HL-60 (cell line): ENCODE results near the gene KAZN.

ENCODE experiments used
- DNase-seq, 2 experiments: peaks; one replicate each; pipeline ENCODE4 v3.0.0-alpha.2; 2010 to 2020; ENCODE audit warnings: low read depth in 1 of 2, low spot score in 1 of 2
- H3K27ac ChIP-seq: fragments of 250-450 bp; sonication (Bioruptor Pico); replicated peaks from 2 replicates; pipeline ENCODE4 v1.5.1; 2020; ENCODE audit warnings: mild to moderate bottlenecking, moderate library complexity
- H3K27me3 ChIP-seq: fragments of 250-450 bp; sonication (Bioruptor Pico); 2 replicates; pipeline ENCODE4 v1.5.1; 2021; ENCODE audit warnings: mild to moderate bottlenecking, moderate library complexity; ENCODE audit not compliant: insufficient read depth, poor library complexity, severe bottlenecking
- H3K4me3 ChIP-seq: replicated peaks from 2 replicates; pipeline ENCODE4 v1.5.1; 2011; ENCODE audit warnings: mild to moderate bottlenecking, control low read depth, low read length; ENCODE audit not compliant: insufficient read depth
- GABPA ChIP-seq: IDR thresholded peaks from 2 replicates; pipeline ENCODE4 v1.6.1; 2012; ENCODE audit warnings: low read depth
- POLR2AphosphoS5 ChIP-seq: IDR thresholded peaks from 2 replicates; pipeline ENCODE4 v1.6.1; 2012; ENCODE audit warnings: low read depth
- SPI1 ChIP-seq: IDR thresholded peaks from 2 replicates; pipeline ENCODE4 v1.6.1; 2012; ENCODE audit warnings: low read depth, mild to moderate bottlenecking, borderline replicate concordance
- TF ChIP-seq, protein P1 (sequence below): IDR thresholded peaks from 2 replicates; pipeline ENCODE4 v1.6.1; 2012; ENCODE audit warnings: low read depth; ENCODE audit not compliant: insufficient replicate concordance
- TF ChIP-seq, protein P2 (sequence below): IDR thresholded peaks from one replicate; pipeline ENCODE4 v1.5.1; 2011; ENCODE audit warnings: low read length, control low read depth, inconsistent platforms; ENCODE audit not compliant: insufficient read depth

Gene KAZN

DNA sequence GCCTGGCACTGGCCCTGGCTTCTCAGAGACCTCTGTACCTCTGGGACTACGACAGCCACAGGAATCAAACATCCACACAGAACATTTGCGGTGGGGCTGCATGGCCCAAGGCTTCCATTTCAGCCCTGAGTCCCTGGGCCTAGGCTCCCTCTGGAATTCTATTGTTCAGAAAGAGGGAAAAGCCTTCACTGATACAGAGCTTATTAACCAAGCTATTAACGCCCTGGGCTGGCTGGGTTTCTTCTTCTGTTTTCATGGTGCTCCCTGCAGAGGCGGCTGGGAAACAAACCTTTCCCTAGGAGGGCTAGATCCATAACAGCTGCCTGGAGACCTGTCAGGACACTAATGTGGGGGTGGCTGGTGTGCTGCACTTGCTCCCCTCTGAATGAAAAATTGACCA is 88.2 kb downstream of the KAZN start:
- TF ChIP-seq, protein P1, sequence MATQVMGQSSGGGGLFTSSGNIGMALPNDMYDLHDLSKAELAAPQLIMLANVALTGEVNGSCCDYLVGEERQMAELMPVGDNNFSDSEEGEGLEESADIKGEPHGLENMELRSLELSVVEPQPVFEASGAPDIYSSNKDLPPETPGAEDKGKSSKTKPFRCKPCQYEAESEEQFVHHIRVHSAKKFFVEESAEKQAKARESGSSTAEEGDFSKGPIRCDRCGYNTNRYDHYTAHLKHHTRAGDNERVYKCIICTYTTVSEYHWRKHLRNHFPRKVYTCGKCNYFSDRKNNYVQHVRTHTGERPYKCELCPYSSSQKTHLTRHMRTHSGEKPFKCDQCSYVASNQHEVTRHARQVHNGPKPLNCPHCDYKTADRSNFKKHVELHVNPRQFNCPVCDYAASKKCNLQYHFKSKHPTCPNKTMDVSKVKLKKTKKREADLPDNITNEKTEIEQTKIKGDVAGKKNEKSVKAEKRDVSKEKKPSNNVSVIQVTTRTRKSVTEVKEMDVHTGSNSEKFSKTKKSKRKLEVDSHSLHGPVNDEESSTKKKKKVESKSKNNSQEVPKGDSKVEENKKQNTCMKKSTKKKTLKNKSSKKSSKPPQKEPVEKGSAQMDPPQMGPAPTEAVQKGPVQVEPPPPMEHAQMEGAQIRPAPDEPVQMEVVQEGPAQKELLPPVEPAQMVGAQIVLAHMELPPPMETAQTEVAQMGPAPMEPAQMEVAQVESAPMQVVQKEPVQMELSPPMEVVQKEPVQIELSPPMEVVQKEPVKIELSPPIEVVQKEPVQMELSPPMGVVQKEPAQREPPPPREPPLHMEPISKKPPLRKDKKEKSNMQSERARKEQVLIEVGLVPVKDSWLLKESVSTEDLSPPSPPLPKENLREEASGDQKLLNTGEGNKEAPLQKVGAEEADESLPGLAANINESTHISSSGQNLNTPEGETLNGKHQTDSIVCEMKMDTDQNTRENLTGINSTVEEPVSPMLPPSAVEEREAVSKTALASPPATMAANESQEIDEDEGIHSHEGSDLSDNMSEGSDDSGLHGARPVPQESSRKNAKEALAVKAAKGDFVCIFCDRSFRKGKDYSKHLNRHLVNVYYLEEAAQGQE, result no peak
- TF ChIP-seq POLR2AphosphoS5 (no peak), GABPA (no peak), SPI1 (no peak)
- TF ChIP-seq, protein P2, sequence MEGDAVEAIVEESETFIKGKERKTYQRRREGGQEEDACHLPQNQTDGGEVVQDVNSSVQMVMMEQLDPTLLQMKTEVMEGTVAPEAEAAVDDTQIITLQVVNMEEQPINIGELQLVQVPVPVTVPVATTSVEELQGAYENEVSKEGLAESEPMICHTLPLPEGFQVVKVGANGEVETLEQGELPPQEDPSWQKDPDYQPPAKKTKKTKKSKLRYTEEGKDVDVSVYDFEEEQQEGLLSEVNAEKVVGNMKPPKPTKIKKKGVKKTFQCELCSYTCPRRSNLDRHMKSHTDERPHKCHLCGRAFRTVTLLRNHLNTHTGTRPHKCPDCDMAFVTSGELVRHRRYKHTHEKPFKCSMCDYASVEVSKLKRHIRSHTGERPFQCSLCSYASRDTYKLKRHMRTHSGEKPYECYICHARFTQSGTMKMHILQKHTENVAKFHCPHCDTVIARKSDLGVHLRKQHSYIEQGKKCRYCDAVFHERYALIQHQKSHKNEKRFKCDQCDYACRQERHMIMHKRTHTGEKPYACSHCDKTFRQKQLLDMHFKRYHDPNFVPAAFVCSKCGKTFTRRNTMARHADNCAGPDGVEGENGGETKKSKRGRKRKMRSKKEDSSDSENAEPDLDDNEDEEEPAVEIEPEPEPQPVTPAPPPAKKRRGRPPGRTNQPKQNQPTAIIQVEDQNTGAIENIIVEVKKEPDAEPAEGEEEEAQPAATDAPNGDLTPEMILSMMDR, result no peak
- no peak for DNase-seq
- Histone ChIP-seq H3K27me3 (no peaks in the 10 kb centered on the region), H3K4me3 (no peak overlapping the region), H3K27ac (no peak overlapping the region)

DNA sequence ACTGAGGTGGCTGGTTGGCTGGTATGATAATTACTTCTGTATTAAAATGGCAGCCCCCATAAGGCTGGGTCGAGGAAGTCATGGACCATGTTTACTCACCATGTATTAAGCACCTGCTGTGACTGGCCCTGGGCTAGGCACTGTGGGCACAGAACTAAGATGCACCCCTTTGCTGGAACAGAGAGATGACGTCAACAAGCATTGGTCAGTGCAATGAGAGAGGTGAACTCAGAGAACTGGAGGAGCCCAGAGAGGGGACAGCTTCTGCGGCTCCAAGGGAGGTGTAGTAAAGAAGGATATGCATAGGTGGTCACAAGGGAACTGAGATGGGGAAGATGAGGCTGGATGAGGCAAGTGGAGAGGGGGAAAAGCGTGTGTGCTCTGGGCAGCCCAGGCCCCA is 88.7 kb downstream of the KAZN start:
- Histone ChIP-seq H3K27me3 (no peaks in the 10 kb centered on the region), H3K27ac (no peak overlapping the region), H3K4me3 (no peak overlapping the region)
- TF ChIP-seq, protein P2, result no peak
- TF ChIP-seq SPI1 (no peak), GABPA (no peak), POLR2AphosphoS5 (no peak)
- TF ChIP-seq, protein P1, result no peak
- DNase-seq, result no peak

DNA sequence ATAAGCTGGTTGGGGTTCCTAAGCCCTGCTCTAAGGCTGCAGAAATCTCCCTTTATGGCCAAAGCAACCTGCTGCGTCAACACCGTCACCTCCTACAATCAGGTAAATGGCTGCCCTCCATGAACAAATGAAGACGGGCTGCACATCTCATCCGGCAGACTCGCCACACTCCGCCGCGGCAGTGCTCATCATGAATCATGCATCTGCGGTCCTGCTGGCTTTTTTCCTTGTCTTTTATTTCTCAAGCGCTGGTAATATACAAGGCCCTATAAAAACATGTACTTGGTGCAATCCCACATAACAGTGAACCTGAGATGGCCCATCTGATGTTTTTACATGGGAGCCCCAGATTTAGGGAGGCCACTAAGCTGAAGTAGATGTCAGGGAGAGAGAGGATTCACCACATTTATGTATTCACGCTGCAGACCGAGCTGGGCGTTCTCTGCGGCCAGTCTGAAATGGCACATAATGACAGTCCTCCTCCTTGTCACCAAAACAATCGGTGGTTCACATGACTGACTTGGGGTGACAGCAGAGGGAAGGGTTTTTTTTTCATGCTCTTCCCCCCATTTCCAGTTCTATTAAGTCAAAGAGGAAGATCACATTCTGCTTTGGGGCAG is 91.6 kb downstream of the KAZN start:
- H3K27ac ChIP-seq, result no peak overlapping the region
- no peak for DNase-seq
- H3K27me3 ChIP-seq, result no peaks in the 10 kb centered on the region
- H3K4me3 ChIP-seq, result no peak overlapping the region
- TF ChIP-seq, protein P2, result no peak
- no peak for TF ChIP-seq POLR2AphosphoS5
- TF ChIP-seq, protein P1, result no peak
- no peak for TF ChIP-seq GABPA
- no peak for TF ChIP-seq SPI1
